HG02759 (cell line): ENCODE results near the gene ZNF415.
"Not testable (repeated sequence)": the region's sequence is repeated elsewhere in the genome, so short reads cannot be mapped to it uniquely, and the experiment has no call there.

ENCODE experiments used
- ATAC-seq: cut with Tn5 transposase; IDR thresholded peaks from one replicate; pipeline ENCODE4 v1.9.1; 2021; ENCODE audit warnings: mild to moderate bottlenecking, moderate library complexity; ENCODE audit not compliant: unreplicated experiment

The ZNF415 gene

GRCh38 chr19:53132141-53132991, at the start of gene ZNF415:
ZNF415 (minus strand) TSS chr19:53132910; CDS start chr19:53122676, 10,234 bp downstream.
- no peak for ATAC-seq

- ATAC-seq: no peak
Measured at GRCh38 chr19:53182202-53182601, 49.5 kb upstream of the ZNF415 start.

DNA sequence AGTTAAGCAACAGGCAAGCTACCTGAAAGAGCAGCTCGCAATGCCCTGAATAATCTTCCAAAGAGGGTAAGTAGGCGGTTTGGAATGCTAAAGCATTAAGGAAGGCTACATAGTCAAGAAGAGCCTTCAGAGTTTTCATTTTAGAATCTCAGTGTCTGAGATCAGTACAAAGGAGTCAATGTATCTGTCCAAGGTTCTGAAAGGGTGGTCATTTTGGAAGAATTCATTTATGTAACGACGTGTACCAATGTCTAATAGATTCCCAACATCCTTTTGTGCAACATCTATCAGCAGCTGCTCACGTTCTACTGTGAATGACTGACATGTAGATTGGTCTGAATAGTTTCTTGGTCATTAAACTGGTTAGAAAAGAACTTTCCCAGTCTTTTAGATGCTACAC, 45.3 kb upstream of the ZNF415 start:
- no peak for ATAC-seq

GRCh38 chr19:53172889-53173288, 40.2 kb upstream of the ZNF415 start:
- ATAC-seq: no peak

DNA sequence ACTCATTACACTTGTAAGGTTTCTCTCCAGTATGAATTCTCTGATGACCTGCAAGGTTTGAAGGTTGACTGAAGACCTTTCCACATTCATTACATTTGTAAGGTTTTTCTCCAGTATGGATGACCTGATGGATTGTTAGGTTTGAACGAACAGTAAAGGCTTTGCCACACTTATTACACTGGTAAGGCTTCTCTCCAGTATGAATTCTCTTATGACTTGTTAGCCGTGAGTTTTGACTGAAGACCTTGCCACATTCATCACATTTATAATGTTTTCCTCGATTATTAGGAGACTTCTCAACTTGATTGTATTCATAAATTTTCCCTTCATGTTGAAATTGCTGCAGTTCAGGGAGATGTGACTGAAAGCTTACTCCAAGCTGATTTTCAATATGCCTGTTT, 33.0 kb upstream of the ZNF415 start:
- no peak for ATAC-seq

GRCh38 chr19:53161123-53161522, 28.4 kb upstream of the ZNF415 start:
- ATAC-seq: no peak

GRCh38 chr19:53160350-53160749, 27.6 kb upstream of the ZNF415 start:
- no peak for ATAC-seq

- ATAC-seq: no peak
Measured at GRCh38 chr19:53158119-53158656, 25.5 kb upstream of the ZNF415 start.

GRCh38 chr19:53157626-53158025, 24.9 kb upstream of the ZNF415 start:
- ATAC-seq: no peak

DNA sequence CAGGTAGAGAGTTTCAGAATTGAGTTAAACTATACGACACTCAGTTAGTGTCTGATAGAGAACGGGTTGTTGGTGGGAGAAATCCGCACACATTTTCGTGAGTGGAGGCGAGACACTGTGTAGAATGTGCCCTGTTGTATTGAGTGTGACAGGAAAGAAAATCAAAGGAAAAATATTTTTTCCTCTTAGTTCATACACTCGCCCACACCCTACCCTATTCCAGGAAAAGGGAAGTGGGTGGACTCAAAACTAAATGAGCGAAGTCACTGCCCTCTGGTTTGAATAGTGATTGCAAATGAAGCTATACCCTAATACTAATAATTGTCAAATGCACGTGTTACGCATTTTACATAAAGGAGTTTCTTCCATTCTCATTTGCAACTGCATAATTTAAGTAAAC, 24.1 kb upstream of the ZNF415 start:
- ATAC-seq: no peak

GRCh38 chr19:53147645-53148044, 14.9 kb upstream of the ZNF415 start:
- ATAC-seq: no peak

DNA sequence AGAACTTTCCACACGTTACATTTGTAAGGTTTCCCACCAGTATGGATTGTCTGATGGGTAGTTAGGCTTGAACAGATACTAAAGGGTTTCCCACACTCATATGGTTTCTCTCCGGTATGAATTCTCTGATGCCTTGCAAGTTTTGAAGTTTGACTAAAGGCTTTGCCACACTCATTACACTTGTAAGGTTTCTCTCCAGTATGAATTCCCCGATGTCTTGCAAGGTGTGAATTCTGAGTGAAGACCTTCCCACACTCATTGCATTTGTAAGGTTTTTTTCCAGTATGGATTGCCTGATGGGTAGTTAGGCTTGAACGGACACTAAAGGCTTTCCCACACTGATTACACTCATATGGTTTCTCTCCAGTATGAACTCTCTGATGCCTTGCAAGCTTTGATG, 7.6 kb upstream of the ZNF415 start:
- ATAC-seq: no peak

DNA sequence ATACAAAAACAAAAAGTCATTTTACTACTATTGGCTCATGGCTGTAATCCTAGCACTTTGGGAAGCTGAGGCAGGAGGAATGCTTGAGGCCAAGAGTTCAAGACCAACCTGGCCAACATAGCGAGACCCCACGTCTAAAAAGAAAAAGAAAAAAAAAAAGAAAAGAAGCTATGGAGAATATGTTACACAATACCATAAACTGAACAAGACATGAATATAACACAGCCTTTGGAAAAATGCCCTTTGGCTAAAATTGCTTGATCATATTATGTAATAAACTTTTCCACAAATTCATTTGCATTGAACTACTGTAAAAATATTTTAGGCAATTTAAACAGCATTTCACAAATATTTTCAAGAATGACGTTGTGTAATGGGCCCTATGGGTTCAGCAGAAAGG, 3.7 kb upstream of the ZNF415 start:
- no peak for ATAC-seq

DNA sequence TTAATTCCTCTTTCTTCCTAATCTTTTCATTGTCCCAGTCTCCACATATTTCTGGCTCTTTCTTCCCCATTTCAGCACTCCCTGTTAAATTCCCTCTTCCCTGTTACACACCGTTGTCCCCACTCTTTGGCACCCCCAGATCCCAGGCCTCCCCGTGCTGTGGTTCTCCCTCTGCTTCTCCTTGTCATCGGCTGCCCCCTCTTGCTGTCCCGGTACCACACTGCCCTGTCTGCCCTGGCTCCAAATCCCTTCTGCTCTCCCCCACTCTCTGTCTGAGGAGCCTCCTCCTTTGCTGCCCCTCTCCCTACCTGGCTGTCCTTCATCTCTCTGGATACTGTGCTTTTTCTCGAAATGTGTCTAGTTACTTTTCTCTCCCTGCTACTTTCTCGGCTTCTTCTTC, 983 bp downstream of the ZNF415 start:
- no peak for ATAC-seq

GRCh38 chr19:53131085-53131590, 1.6 kb downstream of the ZNF415 start:
- no peak for ATAC-seq

DNA sequence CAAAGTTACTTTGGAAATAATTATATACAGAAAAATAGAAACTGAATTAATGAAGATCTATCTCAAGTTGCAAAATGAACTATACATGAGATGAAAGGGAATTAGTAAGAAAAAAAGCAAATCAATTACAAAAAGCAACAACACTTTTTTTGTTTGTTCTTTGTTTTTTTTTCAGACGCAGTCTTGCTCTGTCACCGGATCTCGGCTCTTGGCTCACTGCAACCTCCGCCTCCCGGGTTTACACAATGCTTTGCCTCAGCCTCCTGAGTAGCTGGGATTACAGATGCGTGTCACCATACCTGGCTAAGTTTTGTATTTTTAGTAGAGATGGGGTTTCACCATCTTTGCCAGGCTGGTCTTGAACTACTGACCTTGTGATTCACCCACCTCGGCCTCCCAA, 2.2 kb downstream of the ZNF415 start:
- ATAC-seq: no peak

GRCh38 chr19:53126733-53127526, 5.8 kb downstream of the ZNF415 start:
- ATAC-seq: not testable (repeated sequence)

- no peak for ATAC-seq
Measured at GRCh38 chr19:53123400-53123799, 9.3 kb downstream of the ZNF415 start.

GRCh38 chr19:53112286-53112685, 20.4 kb downstream of the ZNF415 start:
- no peak for ATAC-seq

- ATAC-seq: no peak
Measured at GRCh38 chr19:53109527-53109926, 23.2 kb downstream of the ZNF415 start.
